Naive B cell (primary cell): ENCODE measurements around the gene PUDP. TPM values are rescaled to one million over a fixed set of nuclear protein-coding genes. Genes with fewer than 3 reads are reported as not detected.
"Not testable (repeated sequence)": the region's sequence is repeated elsewhere in the genome, so short reads cannot be mapped to it uniquely, and the experiment has no call there.

Experiments used
- ATAC-seq, 2 donors: fragments of 150-1000 bp; cut with Tn5 transposase; 2 replicates each; pipeline ENCODE4 v1.10.0; 2021; ENCODE audit warnings: low read depth in 2 of 2, mild to moderate bottlenecking in 2 of 2, moderate library complexity in 2 of 2
- DNase-seq: peaks from one replicate; pipeline ENCODE4 v3.0.0; 2022
- H3K27ac Mint-ChIP-seq, 6 donors: one replicate each; pipeline ENCODE4 v1.8.0; 2020 to 2022; ENCODE audit warnings: mild to moderate bottlenecking in 6 of 6, mixed read lengths in 6 of 6, moderate library complexity in 5 of 6, inconsistent platforms in 2 of 6
- H3K27me3 Mint-ChIP-seq, 3 donors: one replicate each; pipeline ENCODE4 v1.8.0; 2021 to 2022; ENCODE audit warnings: mixed read lengths in 3 of 3, mild to moderate bottlenecking in 1 of 3
- H3K36me3 Mint-ChIP-seq, 2 donors: one replicate each; pipeline ENCODE4 v1.8.0; 2020 to 2022; ENCODE audit warnings: mixed read lengths in 2 of 2, inconsistent platforms in 1 of 2, mild to moderate bottlenecking in 1 of 2
- H3K4me1 Mint-ChIP-seq, 3 donors: one replicate each; pipeline ENCODE4 v1.8.0; 2020 to 2022; ENCODE audit warnings: mixed read lengths in 3 of 3, inconsistent platforms in 1 of 3, mild to moderate bottlenecking in 1 of 3, moderate library complexity in 1 of 3
- H3K4me3 Mint-ChIP-seq, 8 donors: one replicate each; pipeline ENCODE4 v1.8.0; 2020 to 2022; ENCODE audit warnings: mild to moderate bottlenecking in 8 of 8, mixed read lengths in 8 of 8, moderate library complexity in 8 of 8, inconsistent platforms in 2 of 8
- H3K9me3 Mint-ChIP-seq, 7 donors: one replicate each; pipeline ENCODE4 v1.8.0; 2020 to 2022; ENCODE audit warnings: mixed read lengths in 7 of 7, mild to moderate bottlenecking in 5 of 7, inconsistent platforms in 2 of 7, moderate library complexity in 1 of 7
- polyA plus RNA-seq, 6 donors: library from polyadenylated mRNA; unstranded; fragments of 300-500 nt; fragmentation: Illumina TruSeq; gene quantifications; one replicate each; pipeline ENCODE4 v1.2.3, GENCODE V29; 2021; ENCODE audit warnings: low read depth in 6 of 6

PUDP gene
- polyA plus RNA-seq, 6 donors from 2014 or later: 4.1 to 17.4 (median 12.4) TPM

GRCh38 chrX:7112071-7112470 lies 35.9 kb downstream of the PUDP start:
- Mint-ChIP-seq H3K27me3 (no peaks in the 10 kb centered on the region), H3K9me3 (peaks cover 0 to 3% (median 2%) of the 10 kb centered on the region in 7 donors), H3K4me3 (peak overlapping the region in 1 of 8 donors; percentile 19), H3K27ac (peak overlapping the region in 4 of 6 donors; percentile 15 to 97 (median 30)), H3K36me3 (peaks cover 10 to 15% of the 10 kb centered on the region in 2 donors), H3K4me1 (peaks cover 47 to 63% (median 50%) of the 10 kb centered on the region in 3 donors)
- DNase-seq (no peak), ATAC-seq (no peak)

GRCh38 chrX:7111518-7111917 lies 36.4 kb downstream of the PUDP start:
- peak overlapping the region in 4 of 6 donors; percentile 15 to 98 (median 90) for H3K27ac Mint-ChIP-seq
- H3K4me1 Mint-ChIP-seq: peaks cover 44 to 57% (median 44%) of the 10 kb centered on the region in 3 donors
- H3K9me3 Mint-ChIP-seq: no peaks in the 10 kb centered on the region
- H3K4me3 Mint-ChIP-seq: peak overlapping the region in 1 of 8 donors; percentile 92
- no peaks in the 10 kb centered on the region for H3K27me3 Mint-ChIP-seq
- DNase-seq (no peak), ATAC-seq (no peak)
- peaks cover 5 to 10% of the 10 kb centered on the region in 2 donors for H3K36me3 Mint-ChIP-seq

GRCh38 chrX:7110821-7111276 lies 37.1 kb downstream of the PUDP start:
- no peaks in the 10 kb centered on the region for H3K9me3 Mint-ChIP-seq
- no peaks in the 10 kb centered on the region for H3K27me3 Mint-ChIP-seq
- peak overlapping the region; percentile 83 to 98 (median 96) for H3K27ac Mint-ChIP-seq
- H3K36me3 Mint-ChIP-seq: peaks cover 4 to 7% of the 10 kb centered on the region in 2 donors
- ATAC-seq (peak; percentile 73 to 76), DNase-seq (peak; percentile 62)
- peaks cover 41 to 54% (median 43%) of the 10 kb centered on the region in 3 donors for H3K4me1 Mint-ChIP-seq
- H3K4me3 Mint-ChIP-seq: peak overlapping the region; percentile 42 to 95 (median 83)

- ATAC-seq: peak; percentile 74 to 79
- Mint-ChIP-seq H3K36me3 (peaks cover 0 to 7% of the 10 kb centered on the region in 2 donors), H3K4me3 (peak overlapping the region; percentile 74 to 95 (median 83)), H3K27me3 (no peaks in the 10 kb centered on the region), H3K9me3 (no peaks in the 10 kb centered on the region), H3K27ac (peak overlapping the region; percentile 83 to 98 (median 96)), H3K4me1 (peaks cover 37 to 51% (median 38%) of the 10 kb centered on the region in 3 donors)
- DNase-seq: peak; percentile 49
Measured at GRCh38 chrX:7109838-7110793, 37.8 kb downstream of the PUDP start.

- ATAC-seq (no peak), DNase-seq (no peak)
- Mint-ChIP-seq H3K4me3 (peak overlapping the region; percentile 74 to 95 (median 88)), H3K36me3 (peaks cover 8 to 9% of the 10 kb centered on the region in 2 donors), H3K9me3 (no peaks in the 10 kb centered on the region), H3K27ac (peak overlapping the region; percentile 43 to 97 (median 94)), H3K4me1 (peaks cover 33 to 51% (median 36%) of the 10 kb centered on the region in 3 donors), H3K27me3 (no peaks in the 10 kb centered on the region)
Measured at GRCh38 chrX:7109049-7109531, 38.9 kb downstream of the PUDP start.

- Mint-ChIP-seq H3K36me3 (peaks cover 16 to 18% of the 10 kb centered on the region in 2 donors), H3K4me3 (no peak overlapping the region), H3K27ac (peak overlapping the region in 2 of 6 donors; percentile 25 to 92), H3K4me1 (peaks cover 31 to 49% (median 31%) of the 10 kb centered on the region in 3 donors), H3K9me3 (no peaks in the 10 kb centered on the region), H3K27me3 (no peaks in the 10 kb centered on the region)
- no peak for ATAC-seq
- DNase-seq: no peak
Measured at GRCh38 chrX:7108030-7108429, 39.9 kb downstream of the PUDP start.

GRCh38 chrX:7106649-7107048 lies 41.3 kb downstream of the PUDP start:
- no peak for ATAC-seq
- Mint-ChIP-seq H3K9me3 (no peaks in the 10 kb centered on the region), H3K27me3 (no peaks in the 10 kb centered on the region), H3K4me3 (no peak overlapping the region), H3K36me3 (peaks cover 23 to 26% of the 10 kb centered on the region in 2 donors), H3K4me1 (peaks cover 42 to 55% (median 42%) of the 10 kb centered on the region in 3 donors), H3K27ac (peak overlapping the region in 3 of 6 donors; percentile 9 to 77 (median 42))
- DNase-seq: no peak

- H3K27me3 Mint-ChIP-seq: no peaks in the 10 kb centered on the region
- peak overlapping the region in 4 of 6 donors; percentile 1 to 54 (median 18) for H3K27ac Mint-ChIP-seq
- DNase-seq (no peak), ATAC-seq (peak in 1 of 2 donors; percentile 25)
- no peaks in the 10 kb centered on the region for H3K9me3 Mint-ChIP-seq
- peaks cover 32 to 34% of the 10 kb centered on the region in 2 donors for H3K36me3 Mint-ChIP-seq
- H3K4me3 Mint-ChIP-seq: peak overlapping the region in 2 of 8 donors; percentile 3 to 15
- H3K4me1 Mint-ChIP-seq: peaks cover 15 to 25% (median 22%) of the 10 kb centered on the region in 3 donors
Measured at GRCh38 chrX:7102119-7102518, 45.8 kb downstream of the PUDP start.

GRCh38 chrX:7100022-7100421 lies 47.9 kb downstream of the PUDP start:
- Mint-ChIP-seq H3K4me3 (no peak overlapping the region), H3K27ac (peak overlapping the region in 1 of 6 donors; percentile 51), H3K4me1 (peaks cover 15 to 27% (median 21%) of the 10 kb centered on the region in 3 donors), H3K36me3 (peaks cover 37 to 41% of the 10 kb centered on the region in 2 donors), H3K9me3 (no peaks in the 10 kb centered on the region), H3K27me3 (no peaks in the 10 kb centered on the region)
- DNase-seq (no peak), ATAC-seq (no peak)

GRCh38 chrX:7095657-7096056 lies 52.3 kb downstream of the PUDP start:
- not testable (repeated sequence) for H3K27ac Mint-ChIP-seq, H3K4me3 Mint-ChIP-seq, DNase-seq, H3K9me3 Mint-ChIP-seq, H3K27me3 Mint-ChIP-seq, ATAC-seq
- H3K36me3 Mint-ChIP-seq: peaks cover 15 to 18% of the 10 kb centered on the region in 2 donors
- peaks cover 21 to 42% (median 25%) of the 10 kb centered on the region in 3 donors for H3K4me1 Mint-ChIP-seq

GRCh38 chrX:7093305-7093704 lies 54.6 kb downstream of the PUDP start:
- DNase-seq: no peak
- Mint-ChIP-seq H3K27ac (peak overlapping the region in 5 of 6 donors; percentile 71 to 93 (median 90)), H3K27me3 (no peaks in the 10 kb centered on the region), H3K4me1 (peaks cover 30 to 57% (median 34%) of the 10 kb centered on the region in 3 donors), H3K9me3 (no peaks in the 10 kb centered on the region), H3K36me3 (peaks cover 13 to 15% of the 10 kb centered on the region in 2 donors), H3K4me3 (no peak overlapping the region)
- ATAC-seq: no peak

GRCh38 chrX:7092543-7092942 lies 55.4 kb downstream of the PUDP start:
- DNase-seq (no peak), ATAC-seq (no peak)
- no peaks in the 10 kb centered on the region for H3K27me3 Mint-ChIP-seq
- peak overlapping the region in 1 of 8 donors; percentile 13 for H3K4me3 Mint-ChIP-seq
- peaks cover 10 to 12% of the 10 kb centered on the region in 2 donors for H3K36me3 Mint-ChIP-seq
- H3K9me3 Mint-ChIP-seq: no peaks in the 10 kb centered on the region
- H3K27ac Mint-ChIP-seq: peak overlapping the region in 5 of 6 donors; percentile 44 to 93 (median 90)
- H3K4me1 Mint-ChIP-seq: peaks cover 32 to 60% (median 35%) of the 10 kb centered on the region in 3 donors

GRCh38 chrX:7091923-7092322 lies 56.0 kb downstream of the PUDP start:
- Mint-ChIP-seq H3K4me3 (peak overlapping the region in 1 of 8 donors; percentile 11), H3K9me3 (no peaks in the 10 kb centered on the region), H3K27me3 (no peaks in the 10 kb centered on the region), H3K27ac (peak overlapping the region in 4 of 6 donors; percentile 4 to 71 (median 43)), H3K4me1 (peaks cover 37 to 63% (median 38%) of the 10 kb centered on the region in 3 donors), H3K36me3 (peaks cover 6 to 7% of the 10 kb centered on the region in 2 donors)
- ATAC-seq (peak; percentile 75 to 80), DNase-seq (no peak)
